RPMI8226 (cell line): ENCODE data around the gene CDK13.

Source experiments
- DNase-seq: peaks from one replicate; pipeline ENCODE4 v3.0.0-alpha.2; 2015

The CDK13 gene

GRCh38 chr7:39950473-39951225 lies 593 bp downstream of the CDK13 start:
- peak; percentile 54 for DNase-seq

GRCh38 chr7:39951226-39952194 lies 1.5 kb downstream of the CDK13 start:
- peak; percentile 83 for DNase-seq

- DNase-seq: peak; percentile 29
Observed at GRCh38 chr7:39952374-39952773, 2.3 kb downstream of the CDK13 start.

- DNase-seq: peak; percentile 2
Observed at GRCh38 chr7:39952803-39953202, 2.7 kb downstream of the CDK13 start.

GRCh38 chr7:39954694-39955093 lies 4.6 kb downstream of the CDK13 start:
- no peak for DNase-seq

GRCh38 chr7:39958038-39958437 lies 8.0 kb downstream of the CDK13 start:
- no peak for DNase-seq

- no peak for DNase-seq
Observed at GRCh38 chr7:39967406-39968161, 17.5 kb downstream of the CDK13 start.

GRCh38 chr7:39969431-39969830 lies 19.4 kb downstream of the CDK13 start:
- no peak for DNase-seq

GRCh38 chr7:39971924-39972323 lies 21.9 kb downstream of the CDK13 start:
- no peak for DNase-seq

GRCh38 chr7:39973801-39974200 lies 23.7 kb downstream of the CDK13 start:
- no peak for DNase-seq

- no peak for DNase-seq
Observed at GRCh38 chr7:39978230-39978934, 28.3 kb downstream of the CDK13 start.

- DNase-seq: no peak
Observed at GRCh38 chr7:39979406-39980073, 29.5 kb downstream of the CDK13 start.

- peak; percentile 6 for DNase-seq
Observed at GRCh38 chr7:39985398-39985918, 35.4 kb downstream of the CDK13 start.

GRCh38 chr7:39987641-39988347 lies 37.7 kb downstream of the CDK13 start:
- no peak for DNase-seq

- DNase-seq: no peak
Observed at GRCh38 chr7:40000734-40001315, 50.8 kb downstream of the CDK13 start.

- DNase-seq: no peak
Observed at GRCh38 chr7:40001649-40002048, 51.6 kb downstream of the CDK13 start.

GRCh38 chr7:40003597-40003996 lies 53.5 kb downstream of the CDK13 start:
- no peak for DNase-seq

- DNase-seq: no peak
Observed at GRCh38 chr7:40008223-40008815, 58.3 kb downstream of the CDK13 start.

GRCh38 chr7:40009301-40009700 lies 59.2 kb downstream of the CDK13 start:
- no peak for DNase-seq

GRCh38 chr7:40014376-40014775 lies 64.3 kb downstream of the CDK13 start:
- DNase-seq: no peak
